GM12878 (cell line): ENCODE results near the gene DACT3.

Source experiments
- BHLHE40 ChIP-seq, 2 experiments: fragments of 450-650 bp in 1 of 2; IDR thresholded peaks; 2 replicates each; pipeline ENCODE4 v1.6.1; 2011 to 2017; ENCODE audit warnings: low read depth in 2 of 2, borderline replicate concordance in 1 of 2, improper control_type of control experiment in 1 of 2, low read length in 1 of 2, mild to moderate bottlenecking in 1 of 2
- CBFB ChIP-seq: IDR thresholded peaks from 2 replicates; pipeline ENCODE4 v1.6.1; 2016; ENCODE audit warnings: antibody characterized with exemption, low read depth
- CTCF ChIP-seq, 3 experiments: IDR thresholded peaks in 2 of 3; conservative IDR thresholded peaks in 1 of 3; 2 replicates each; pipeline ENCODE4 v1.5.1; 2011; ENCODE audit warnings: low read depth in 3 of 3, low read length in 3 of 3, mild to moderate bottlenecking in 3 of 3, control low read depth in 2 of 3, moderate library complexity in 2 of 3, inconsistent platforms in 1 of 3, mixed read lengths in 1 of 3; ENCODE audit not compliant: control insufficient read depth in 2 of 3, insufficient read depth in 1 of 3; ENCODE audit errors: extremely low read depth in 1 of 3
- MAX ChIP-seq: IDR thresholded peaks from 2 replicates; pipeline ENCODE4 v1.6.1; 2012; ENCODE audit warnings: low read depth, low read length, improper control_type of control experiment
- NR2F1 ChIP-seq: fragments of 450-650 bp; conservative IDR thresholded peaks from 2 replicates; pipeline ENCODE4 v1.6.1; 2017; ENCODE audit warnings: mild to moderate bottlenecking
- POLR2A ChIP-seq: IDR thresholded peaks from 2 replicates; pipeline ENCODE4 v1.6.1; 2011; ENCODE audit warnings: low read depth, mild to moderate bottlenecking, low read length
- POLR2AphosphoS5 ChIP-seq: IDR thresholded peaks from 2 replicates; pipeline ENCODE4 v1.6.1; 2011; ENCODE audit warnings: mild to moderate bottlenecking, low read length, inconsistent platforms
- SUPT20H ChIP-seq: IDR thresholded peaks from 2 replicates; pipeline ENCODE4 v1.6.1; 2011; ENCODE audit warnings: low read depth, mild to moderate bottlenecking, low read length, moderate library complexity, borderline replicate concordance; ENCODE audit not compliant: control insufficient read depth
- USF2 ChIP-seq: IDR thresholded peaks from 2 replicates; pipeline ENCODE4 v1.6.1; 2011; ENCODE audit warnings: low read depth, low read length, improper control_type of control experiment, borderline replicate concordance

- no peak for TF ChIP-seq SUPT20H
- TF ChIP-seq CTCF (IDR thresholded peaks at IDR 0.05 in 2 of 3, conservative IDR thresholded peaks at IDR 0.05 in 1 of 3; ENCODE audit: control insufficient read depth in 2 of 3, extremely low read depth in 1 of 3, insufficient read depth in 1 of 3, low read depth in 3 of 3, low read length in 3 of 3): no peak
- no peak for TF ChIP-seq NR2F1
- TF ChIP-seq BHLHE40 (IDR thresholded peaks at IDR 0.05; ENCODE audit: borderline replicate concordance in 1 of 2, low read depth in 2 of 2, low read length in 1 of 2): no peak
- no peak for TF ChIP-seq CBFB
- TF ChIP-seq POLR2A: no peak
- TF ChIP-seq POLR2AphosphoS5: no peak
- TF ChIP-seq USF2: no peak
- no peak for TF ChIP-seq MAX
Measured at GRCh38 chr19:46691948-46692347, 31.0 kb upstream of the DACT3 start.
